Anterior cingulate cortex (tissue), 58 donors: ENCODE data around the gene TFF1.

Source experiments
- DNase-seq, 58 donors: peaks; one replicate each; lab custom pipeline; 2025; lab: John Stamatoyannopoulos, UW

TFF1 gene

GRCh38 chr21:42348762-42349161, 17.6 kb downstream of the TFF1 start:
- DNase-seq: no peak

GRCh38 chr21:42347601-42348327, 18.6 kb downstream of the TFF1 start:
- DNase-seq: no peak

- DNase-seq: no peak
These were observed 19.3 kb downstream of the TFF1 start for GRCh38 chr21:42346866-42347600.

- no peak for DNase-seq
These were observed 19.9 kb downstream of the TFF1 start for GRCh38 chr21:42346441-42346840.

GRCh38 chr21:42344631-42345030, 21.7 kb downstream of the TFF1 start:
- DNase-seq: no peak

- no peak for DNase-seq
These were observed 22.3 kb downstream of the TFF1 start for GRCh38 chr21:42343963-42344510.

- DNase-seq: no peak
These were observed 22.8 kb downstream of the TFF1 start for GRCh38 chr21:42343556-42343955.

GRCh38 chr21:42343101-42343500, 23.2 kb downstream of the TFF1 start:
- DNase-seq: no peak

GRCh38 chr21:42341776-42342542, 24.4 kb downstream of the TFF1 start:
- no peak for DNase-seq

- no peak for DNase-seq
These were observed 25.9 kb downstream of the TFF1 start for GRCh38 chr21:42340187-42341050.

GRCh38 chr21:42338729-42339715, 27.3 kb downstream of the TFF1 start:
- DNase-seq: no peak

GRCh38 chr21:42337830-42338728, 28.3 kb downstream of the TFF1 start:
- DNase-seq: peak in 39 of 58 donors; percentile 4 to 72 (median 34)

- DNase-seq: no peak
These were observed 29.1 kb downstream of the TFF1 start for GRCh38 chr21:42337276-42337675.

GRCh38 chr21:42336054-42336453, 30.3 kb downstream of the TFF1 start:
- no peak for DNase-seq

GRCh38 chr21:42332557-42333317, 33.6 kb downstream of the TFF1 start:
- no peak for DNase-seq

- no peak for DNase-seq
These were observed 34.7 kb downstream of the TFF1 start for GRCh38 chr21:42331660-42332059.
